Muscle of arm (tissue), 12 donors: Measurements from ENCODE around the gene CPSF2. TPM values are rescaled to one million over a fixed set of nuclear protein-coding genes. Genes with fewer than 3 reads are reported as not detected.

ENCODE experiments used
- polyA plus RNA-seq, 12 donors: library from polyadenylated mRNA; unstranded; fragments of 120-200 nt; gene quantifications; one replicate each; pipeline ENCODE4 v1.2.1, GENCODE V29; 2013; ENCODE audit not compliant: insufficient read length in 12 of 12

Gene CPSF2
- polyA plus RNA-seq, 12 donors, result 17.8 to 58.7 (median 46.2) TPM; not detected in 1

Other genes with a start within 250 kb of the CPSF2 start
- 100 to 1,000 TPM in 3 of 12 donors, 10 to 100 TPM in 8, not detected in 1; 72.2 to 129 (median 86.7) TPM for gene FBLN5, start 174.3 kb upstream of the CPSF2 start, polyA plus RNA-seq
- gene TRIP11, start 81.9 kb upstream of the CPSF2 start, polyA plus RNA-seq, result 10 to 100 TPM in 11 of 12 donors, not detected in 1; 19.5 to 33.9 (median 25.9) TPM
- gene ATXN3, start 15.4 kb upstream of the CPSF2 start, polyA plus RNA-seq, result 10 to 100 TPM in 11 of 12 donors, not detected in 1; 13.8 to 42.8 (median 19.6) TPM
- 100 to 1,000 TPM in 9 of 12 donors, 10 to 100 TPM in 2, not detected in 1; 91.6 to 238 (median 117) TPM for gene NDUFB1, start 263 bp upstream of the CPSF2 start, polyA plus RNA-seq
- gene SLC24A4, start 201.2 kb downstream of the CPSF2 start, polyA plus RNA-seq, result 1 to 10 TPM in 11 of 12 donors, not detected in 1; 1.2 to 5.9 (median 3.1) TPM